Central memory CD8-positive, alpha-beta T cell (primary cell): ENCODE measurements around the gene STK40.
A peak's percentile ranks its signal among the peaks of the same experiment; 100 is the strongest.

Experiments used
- ATAC-seq: fragments of 150-1000 bp; cut with Tn5 transposase; replicated peaks from 2 replicates; pipeline ENCODE4 v1.10.0; 2022; ENCODE audit warnings: mild to moderate bottlenecking, moderate FRiP score, moderate number of reproducible peaks; ENCODE audit not compliant: poor library complexity, severe bottlenecking; ENCODE audit errors: extremely low read depth
- DNase-seq, 2 donors: peaks; one replicate each; pipeline ENCODE4 v3.0.0; 2021; ENCODE audit warnings: low spot score in 2 of 2
- H3K27ac Mint-ChIP-seq: one replicate; pipeline ENCODE4 v1.8.0; 2022; ENCODE audit warnings: low read depth, mild to moderate bottlenecking, moderate library complexity, mixed read lengths
- H3K27me3 Mint-ChIP-seq: one replicate; pipeline ENCODE4 v1.8.0; 2022; ENCODE audit warnings: mixed read lengths
- H3K36me3 Mint-ChIP-seq: one replicate; pipeline ENCODE4 v1.8.0; 2022; ENCODE audit warnings: mild to moderate bottlenecking, moderate library complexity, mixed read lengths; ENCODE audit not compliant: insufficient read depth
- H3K4me1 Mint-ChIP-seq: one replicate; pipeline ENCODE4 v1.8.0; 2022; ENCODE audit warnings: mixed read lengths
- H3K4me3 Mint-ChIP-seq: one replicate; pipeline ENCODE4 v1.8.0; 2022; ENCODE audit warnings: mild to moderate bottlenecking, moderate library complexity, mixed read lengths
- H3K9me3 Mint-ChIP-seq: one replicate; pipeline ENCODE4 v1.8.0; 2022; ENCODE audit warnings: mixed read lengths

STK40 gene

GRCh38 chr1:36393686-36394085 is 8.0 kb upstream of the STK40 start:
- no peaks in the 10 kb centered on the region for H3K27me3 Mint-ChIP-seq

DNA sequence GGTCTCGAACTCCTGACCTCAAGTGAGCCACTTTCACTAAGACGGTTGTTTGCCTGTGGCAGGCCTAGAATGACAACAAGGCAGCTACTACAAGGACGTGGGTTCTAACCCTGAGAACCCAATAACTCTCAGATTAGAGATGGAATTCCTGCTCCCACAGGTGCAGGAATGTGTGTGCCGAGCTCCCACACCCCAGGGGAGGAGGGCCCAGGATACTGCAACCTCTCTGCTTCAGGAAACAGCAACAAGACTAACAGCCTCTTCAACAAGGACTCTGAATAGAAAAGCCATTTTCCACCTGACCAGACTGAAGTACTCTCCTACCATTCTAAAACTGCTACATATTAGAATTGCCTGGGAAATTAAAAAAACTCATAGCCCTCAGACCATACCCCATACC is 7.1 kb upstream of the STK40 start:
- Mint-ChIP-seq H3K4me3 (no peak overlapping the region), H3K27ac (no peak overlapping the region), H3K4me1 (peaks cover 21% of the 10 kb centered on the region), H3K36me3 (peaks cover 42% of the 10 kb centered on the region), H3K27me3 (no peaks in the 10 kb centered on the region), H3K9me3 (no peaks in the 10 kb centered on the region)
- no peak for ATAC-seq
- DNase-seq: no peak

More at GRCh38 chr1:36393686-36394085, 8.0 kb upstream of the STK40 start:
- peaks cover 43% of the 10 kb centered on the region for H3K36me3 Mint-ChIP-seq
- H3K9me3 Mint-ChIP-seq: no peaks in the 10 kb centered on the region
- DNase-seq: no peak
- H3K27ac Mint-ChIP-seq: no peak overlapping the region
- peaks cover 26% of the 10 kb centered on the region for H3K4me1 Mint-ChIP-seq
- no peak overlapping the region for H3K4me3 Mint-ChIP-seq
- no peak for ATAC-seq

DNA sequence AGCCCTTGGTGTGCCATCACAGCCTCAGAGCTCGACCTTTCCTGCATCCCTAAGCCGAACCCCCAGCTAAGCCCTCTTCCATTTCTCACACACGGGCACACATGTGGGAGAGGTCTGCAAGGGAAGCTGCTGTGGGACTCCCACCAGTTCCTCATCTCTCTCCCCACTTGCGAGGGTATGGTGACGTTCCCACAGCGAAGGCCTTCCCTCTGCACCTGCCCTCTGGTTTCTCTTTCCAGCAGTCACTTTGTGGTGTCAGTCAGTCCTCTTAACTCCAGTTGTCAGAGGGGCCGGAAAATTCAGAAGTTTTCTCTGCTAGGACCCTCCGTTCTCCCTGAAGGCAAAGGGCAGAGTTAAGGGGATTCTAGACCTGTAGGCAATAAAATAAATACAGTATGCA is 5.5 kb upstream of the STK40 start:
- no peaks in the 10 kb centered on the region for H3K27me3 Mint-ChIP-seq
- H3K36me3 Mint-ChIP-seq: peaks cover 36% of the 10 kb centered on the region
- ATAC-seq (no peak), DNase-seq (no peak)
- peaks cover 16% of the 10 kb centered on the region for H3K4me1 Mint-ChIP-seq
- H3K27ac Mint-ChIP-seq: peak overlapping the region; percentile 22
- no peak overlapping the region for H3K4me3 Mint-ChIP-seq
- no peaks in the 10 kb centered on the region for H3K9me3 Mint-ChIP-seq

DNA sequence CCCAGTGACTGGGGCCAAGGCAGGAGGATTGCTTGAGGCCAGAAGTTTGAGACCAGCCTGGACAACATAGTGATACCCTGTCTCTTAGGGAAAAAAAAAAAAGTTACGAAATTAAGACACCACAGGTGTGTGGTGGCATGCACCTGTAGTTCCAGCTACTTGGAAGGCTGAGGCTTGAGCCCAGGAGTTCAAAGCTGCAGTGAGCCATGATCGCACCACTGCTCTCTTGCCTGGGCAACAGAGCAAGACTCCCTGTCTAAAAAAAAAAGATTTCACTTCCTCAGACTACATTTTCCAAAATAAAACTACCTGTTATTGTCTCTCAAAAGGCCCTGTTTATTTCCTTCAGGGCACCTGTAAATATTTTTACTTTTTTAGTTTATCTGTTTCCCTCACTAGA is 4.7 kb upstream of the STK40 start:
- Mint-ChIP-seq H3K27ac (no peak overlapping the region), H3K27me3 (no peaks in the 10 kb centered on the region), H3K36me3 (peaks cover 38% of the 10 kb centered on the region), H3K4me1 (peaks cover 15% of the 10 kb centered on the region), H3K9me3 (no peaks in the 10 kb centered on the region), H3K4me3 (no peak overlapping the region)
- DNase-seq: no peak
- ATAC-seq: no peak

DNA sequence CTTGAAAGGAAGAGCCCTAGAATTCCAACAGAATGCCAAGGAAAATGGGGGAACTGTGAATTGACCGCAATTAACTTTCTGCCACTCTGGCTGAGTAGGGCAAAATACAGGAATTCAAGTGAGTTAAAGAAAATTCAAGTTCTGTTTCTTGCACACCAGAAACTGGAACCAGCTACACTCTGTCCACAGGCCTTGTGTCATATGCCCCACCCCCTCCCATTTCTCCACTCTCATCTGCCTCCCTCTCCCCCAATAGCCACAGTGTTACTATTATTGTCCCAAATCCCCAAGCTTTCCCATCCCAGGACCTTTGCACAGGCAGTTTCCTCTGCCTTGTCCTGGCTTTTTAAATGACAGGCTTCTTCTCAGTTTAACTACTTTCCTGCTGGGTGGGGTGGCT is 4.3 kb upstream of the STK40 start:
- H3K4me1 Mint-ChIP-seq: peaks cover 16% of the 10 kb centered on the region
- H3K9me3 Mint-ChIP-seq: no peaks in the 10 kb centered on the region
- H3K36me3 Mint-ChIP-seq: peaks cover 39% of the 10 kb centered on the region
- no peak overlapping the region for H3K27ac Mint-ChIP-seq
- DNase-seq (no peak), ATAC-seq (no peak)
- no peak overlapping the region for H3K4me3 Mint-ChIP-seq
- no peaks in the 10 kb centered on the region for H3K27me3 Mint-ChIP-seq

- ATAC-seq (no peak), DNase-seq (no peak)
- Mint-ChIP-seq H3K36me3 (peaks cover 46% of the 10 kb centered on the region), H3K9me3 (no peaks in the 10 kb centered on the region), H3K4me3 (no peak overlapping the region), H3K4me1 (peaks cover 23% of the 10 kb centered on the region), H3K27ac (peak overlapping the region; percentile 55), H3K27me3 (no peaks in the 10 kb centered on the region)
These were observed 3.5 kb upstream of the STK40 start for GRCh38 chr1:36389261-36389660.

- no peak for DNase-seq
- peak overlapping the region; percentile 92 for H3K4me3 Mint-ChIP-seq
These were observed 1.6 kb upstream of the STK40 start for GRCh38 chr1:36387141-36387949.

DNA sequence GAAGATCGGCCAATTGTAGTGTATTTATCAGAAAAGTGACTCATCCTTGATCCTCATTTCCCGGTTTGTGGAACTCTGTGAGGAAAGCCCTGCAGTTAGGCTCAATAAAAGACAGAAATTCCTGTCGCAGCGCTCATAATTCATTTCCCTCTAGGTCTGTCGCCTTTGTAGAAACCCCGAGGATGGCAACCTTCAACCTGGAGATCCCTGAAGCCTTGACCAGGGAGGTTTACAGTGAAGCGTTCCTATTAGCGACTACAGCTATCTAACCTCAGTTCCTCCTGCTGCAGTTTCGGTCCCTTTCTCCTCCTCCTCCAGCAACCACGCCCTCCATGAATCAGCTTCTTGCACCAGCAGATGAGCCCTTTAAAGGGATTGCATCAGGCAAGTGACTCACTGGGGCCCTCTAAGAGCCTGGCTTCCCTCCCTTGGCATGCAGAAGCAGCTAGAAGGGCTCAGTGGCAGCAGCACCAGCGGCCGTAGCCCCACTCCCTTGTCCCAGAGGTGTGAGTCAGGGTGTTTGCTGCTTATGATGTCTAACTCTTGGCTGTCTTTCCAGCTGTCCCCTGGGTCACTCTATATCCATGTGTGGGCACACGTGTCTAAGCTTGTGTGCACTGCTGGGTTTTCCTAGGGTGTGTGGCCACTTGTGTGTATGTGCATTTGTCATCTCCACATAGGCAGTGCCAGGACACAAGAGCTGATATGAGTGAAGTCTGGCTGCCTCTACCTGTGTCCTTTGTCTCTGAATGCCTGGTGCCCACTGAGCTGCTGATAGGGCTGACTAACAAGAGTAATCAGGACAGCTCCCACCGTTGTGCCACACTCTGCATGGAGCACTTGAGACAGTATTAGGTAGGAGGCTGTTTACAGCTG is 779 bp upstream of the STK40 start:
- peaks cover 42% of the 10 kb centered on the region for H3K4me1 Mint-ChIP-seq
- peak; percentile 57 for ATAC-seq

More at GRCh38 chr1:36387141-36387949, 1.6 kb upstream of the STK40 start:
- Mint-ChIP-seq H3K27ac (peak overlapping the region; percentile 96), H3K27me3 (no peaks in the 10 kb centered on the region), H3K4me1 (peaks cover 36% of the 10 kb centered on the region), H3K36me3 (peaks cover 33% of the 10 kb centered on the region), H3K9me3 (no peaks in the 10 kb centered on the region)
- ATAC-seq: no peak

DNA sequence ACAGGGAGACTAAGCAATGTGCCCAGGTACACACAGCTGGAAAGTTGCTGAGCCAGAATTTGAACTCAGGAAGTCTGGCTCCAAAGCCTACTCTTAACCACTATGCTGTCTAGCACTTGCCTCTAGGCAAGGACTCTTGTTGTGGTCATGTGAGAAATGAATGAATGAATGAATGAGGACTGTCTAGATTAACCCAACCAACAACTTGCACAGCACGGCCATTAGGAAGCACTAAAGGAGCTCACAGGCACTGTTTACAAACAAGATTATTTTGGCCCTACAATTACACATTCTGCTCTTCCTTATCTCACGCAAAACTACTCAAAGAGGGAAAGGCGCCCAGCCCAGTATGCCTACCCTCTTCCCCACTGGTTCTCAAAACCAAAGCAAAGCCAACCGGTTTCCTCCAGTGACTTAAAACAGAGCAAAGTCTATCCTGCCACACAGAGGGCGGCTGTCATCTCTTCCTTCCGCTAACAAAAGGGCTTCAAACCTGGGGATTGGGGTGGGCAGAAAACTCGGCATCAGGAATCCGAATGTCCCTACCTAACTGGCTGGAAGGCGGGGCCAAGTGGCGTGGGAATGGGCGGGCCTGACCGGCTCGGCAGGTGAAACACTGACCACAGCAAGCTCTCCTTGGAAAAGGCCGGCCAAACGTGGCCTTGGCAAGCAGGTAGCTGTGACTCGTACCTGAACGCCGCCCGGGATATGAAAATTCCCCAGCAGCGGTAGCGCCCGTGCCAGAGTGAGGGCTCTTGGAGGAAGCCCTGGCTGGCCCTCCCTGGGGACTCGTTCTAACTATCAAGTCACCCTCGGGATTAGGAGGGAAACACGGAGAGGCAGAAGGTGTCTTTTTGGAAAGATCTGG is 948 bp downstream of the STK40 start:
- DNase-seq (peak in 1 of 2 donors; percentile 25), ATAC-seq (peak; percentile 7)
- Mint-ChIP-seq H3K27ac (peak overlapping the region; percentile 95), H3K27me3 (no peaks in the 10 kb centered on the region), H3K4me1 (peaks cover 58% of the 10 kb centered on the region), H3K36me3 (peaks cover 22% of the 10 kb centered on the region), H3K4me3 (peak overlapping the region; percentile 92), H3K9me3 (no peaks in the 10 kb centered on the region)

More for the DNA sequence above, 779 bp upstream of the STK40 start:
- H3K27me3 Mint-ChIP-seq: no peaks in the 10 kb centered on the region
- peak overlapping the region; percentile 96 for H3K27ac Mint-ChIP-seq
- peaks cover 26% of the 10 kb centered on the region for H3K36me3 Mint-ChIP-seq
- no peaks in the 10 kb centered on the region for H3K9me3 Mint-ChIP-seq
- H3K4me3 Mint-ChIP-seq: peak overlapping the region; percentile 92
- peak; percentile 49 to 71 for DNase-seq

DNA sequence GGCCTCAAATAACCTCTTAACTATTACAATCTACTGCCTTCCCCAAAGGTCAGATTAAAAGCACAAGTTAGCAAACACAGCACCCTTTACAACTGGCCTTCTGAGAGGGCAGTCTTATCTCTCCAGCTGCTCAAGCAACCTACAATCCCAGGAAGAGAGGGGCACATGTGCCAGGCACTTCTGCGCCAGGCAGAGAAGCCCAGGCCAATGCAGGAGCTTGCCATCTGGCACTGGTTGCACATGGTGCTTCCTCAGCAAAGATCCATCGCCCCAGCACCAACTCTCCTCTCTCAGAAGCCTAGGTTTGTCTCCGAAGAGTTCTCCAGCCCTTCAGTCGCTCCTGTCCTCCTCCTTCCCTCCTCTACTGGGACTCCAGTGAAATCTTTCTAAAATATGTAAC is 2.5 kb downstream of the STK40 start:
- Mint-ChIP-seq H3K4me1 (peaks cover 61% of the 10 kb centered on the region), H3K27ac (peak overlapping the region; percentile 95), H3K9me3 (no peaks in the 10 kb centered on the region), H3K36me3 (peaks cover 19% of the 10 kb centered on the region), H3K27me3 (no peaks in the 10 kb centered on the region), H3K4me3 (peak overlapping the region; percentile 92)
- ATAC-seq: no peak
- DNase-seq: no peak

DNA sequence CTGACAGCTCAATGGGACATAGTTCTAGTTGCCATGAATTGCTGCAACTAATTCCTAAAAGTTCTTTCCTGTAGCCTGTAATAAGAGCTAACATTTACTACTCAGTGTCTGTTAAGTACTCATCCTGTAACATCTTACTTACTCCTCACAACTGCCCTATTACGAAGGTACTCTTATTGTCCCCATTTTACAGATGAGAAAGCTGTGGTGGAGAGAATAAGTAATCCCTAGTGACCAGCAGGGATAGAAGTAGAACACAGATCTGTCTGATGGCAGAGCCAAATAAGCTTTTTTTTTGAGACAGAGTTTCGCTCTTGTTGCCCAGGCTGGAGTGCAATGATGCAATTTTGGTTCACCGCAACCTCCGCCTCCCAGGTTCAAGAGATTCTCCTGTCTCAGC is 3.1 kb downstream of the STK40 start:
- ATAC-seq (no peak), DNase-seq (no peak)
- peaks cover 19% of the 10 kb centered on the region for H3K36me3 Mint-ChIP-seq
- no peaks in the 10 kb centered on the region for H3K9me3 Mint-ChIP-seq
- no peaks in the 10 kb centered on the region for H3K27me3 Mint-ChIP-seq
- no peak overlapping the region for H3K4me3 Mint-ChIP-seq
- peaks cover 64% of the 10 kb centered on the region for H3K4me1 Mint-ChIP-seq
- peak overlapping the region; percentile 84 for H3K27ac Mint-ChIP-seq

DNA sequence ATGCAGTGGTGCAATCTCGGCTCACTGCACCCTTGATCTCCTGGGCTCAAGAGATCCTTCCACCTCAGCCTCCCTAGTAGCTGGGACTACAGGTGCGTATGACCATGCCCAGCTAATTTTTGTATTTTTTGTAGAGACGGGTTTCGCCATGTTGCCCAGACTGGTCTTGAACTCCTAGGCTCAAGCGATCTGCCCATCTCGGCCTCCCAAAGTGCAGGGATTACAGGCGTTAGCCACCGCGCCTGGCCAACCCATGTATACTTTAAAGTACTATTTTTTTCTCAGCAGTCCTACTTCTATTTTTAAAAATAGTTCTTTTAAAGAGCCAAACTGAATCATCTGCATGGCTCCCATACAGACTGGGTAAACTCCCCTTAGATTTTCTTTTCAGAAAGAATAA is 3.5 kb downstream of the STK40 start:
- H3K27ac Mint-ChIP-seq: peak overlapping the region; percentile 84
- H3K27me3 Mint-ChIP-seq: no peaks in the 10 kb centered on the region
- no peak overlapping the region for H3K4me3 Mint-ChIP-seq
- ATAC-seq (no peak), DNase-seq (no peak)
- H3K4me1 Mint-ChIP-seq: peaks cover 66% of the 10 kb centered on the region
- H3K36me3 Mint-ChIP-seq: peaks cover 20% of the 10 kb centered on the region
- H3K9me3 Mint-ChIP-seq: no peaks in the 10 kb centered on the region
